Measurements from ENCODE around the gene CASZ1.

DNA sequence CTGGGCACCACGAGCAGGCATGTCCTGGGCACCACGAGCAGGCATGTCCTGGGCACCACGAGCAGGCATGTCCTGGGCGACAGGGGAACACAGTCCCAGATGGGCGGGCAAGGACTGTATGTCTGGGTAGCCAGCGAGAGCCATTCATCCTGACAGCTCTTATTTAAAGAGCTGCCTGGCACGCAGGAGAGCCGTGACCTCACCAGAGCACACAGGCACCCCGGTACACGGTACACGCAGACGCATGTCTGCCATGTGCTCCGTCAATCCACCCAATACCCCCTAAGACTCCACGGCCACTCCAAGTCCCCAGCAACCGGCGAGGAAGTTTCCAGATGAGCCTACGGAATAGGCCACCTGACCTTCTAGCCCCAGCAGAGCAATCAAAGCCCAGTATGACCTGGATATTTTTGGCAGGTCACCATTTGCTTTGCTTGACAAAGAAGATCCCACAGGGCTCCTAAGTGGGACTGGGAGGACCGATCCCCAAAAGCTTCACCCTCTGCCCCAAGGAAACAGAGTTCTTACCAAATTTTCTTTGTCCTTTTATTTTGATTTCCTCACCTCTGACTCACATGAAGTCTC, 51.7 kb downstream of the CASZ1 start:
- no peak for TF ChIP-seq TAF1 (IDR thresholded peaks at IDR 0.05; ENCODE audit: low read depth, low read length)
- no peak for TF ChIP-seq POLR2A (IDR thresholded peaks at IDR 0.05; ENCODE audit: low read depth, low read length)
- no peak for TF ChIP-seq POLR2AphosphoS5 (IDR thresholded peaks at IDR 0.05; ENCODE audit: low read depth, low read length)
- TF ChIP-seq SPI1 (IDR thresholded peaks at IDR 0.05; ENCODE audit: low read depth, low read length) = no peak
- no peak for TF ChIP-seq PAX5 (IDR thresholded peaks at IDR 0.05; ENCODE audit: insufficient read depth, low read length, severe bottlenecking)
